NCI-H2227 (cell line): ENCODE data around the gene NCKAP5.

Experiments used
- DNase-seq: peaks from one replicate; lab custom pipeline; 2025; ENCODE audit not compliant: unreplicated experiment; lab: John Stamatoyannopoulos, UW

NCKAP5 gene

DNA sequence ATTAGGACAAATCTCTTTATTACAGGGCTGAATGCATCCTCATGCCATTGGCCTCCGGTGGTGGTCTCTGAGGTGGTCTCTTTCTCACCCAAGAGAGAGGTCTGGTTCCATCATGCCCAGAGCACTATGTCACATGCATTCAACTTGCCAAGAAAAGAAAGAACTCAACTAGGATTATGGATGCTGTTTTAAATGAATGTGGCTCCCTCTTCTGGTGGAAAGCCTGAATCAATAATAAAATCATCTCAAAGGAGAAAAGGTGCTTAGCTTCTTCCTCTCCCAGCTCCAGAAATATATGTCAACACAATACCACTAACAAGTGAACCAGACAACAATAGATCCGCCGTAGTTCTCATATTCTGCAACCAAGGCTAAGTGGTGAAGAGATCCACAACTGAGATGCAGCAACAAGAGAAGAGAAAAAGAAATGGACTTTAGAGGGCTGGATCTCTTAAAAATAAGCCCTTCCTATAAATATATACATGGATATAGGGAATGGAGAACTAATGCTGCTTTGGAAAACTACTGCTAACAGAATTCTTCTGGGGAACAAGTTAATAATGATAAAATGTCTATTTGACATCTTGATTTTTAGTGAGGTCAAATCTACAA is 396.8 kb downstream of the NCKAP5 start:
- peak; percentile 85 for DNase-seq

DNA sequence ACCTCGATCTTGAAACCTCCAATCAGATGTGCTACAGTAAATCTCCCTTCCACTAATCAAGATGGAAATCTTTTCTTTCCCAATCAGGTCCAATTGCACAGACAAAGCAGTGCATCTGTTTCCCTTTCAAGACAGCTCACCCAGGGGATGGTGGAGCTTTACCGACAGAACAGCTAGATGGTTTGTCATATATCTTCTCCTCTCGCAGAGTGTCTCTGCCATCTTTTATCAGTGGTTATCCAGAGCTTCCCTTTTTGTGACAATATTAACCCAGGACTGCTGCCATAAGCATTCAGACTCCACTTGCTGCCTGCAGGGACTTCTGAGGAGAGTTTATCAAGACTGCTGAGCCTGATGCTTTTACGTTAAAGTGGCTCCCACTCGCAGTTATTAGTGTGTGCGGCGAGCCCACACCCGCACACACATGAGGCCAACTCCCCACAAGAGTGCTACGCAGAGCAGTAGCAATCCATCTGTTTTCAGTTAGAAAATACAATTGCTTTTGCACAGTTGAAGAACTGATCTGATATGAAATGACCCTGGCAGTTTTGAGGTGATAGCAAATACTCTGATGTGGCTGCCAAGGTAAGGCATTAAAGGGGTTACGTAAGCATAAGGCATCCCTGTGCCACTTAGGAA is 398.9 kb downstream of the NCKAP5 start:
- DNase-seq, result peak; percentile 16

DNA sequence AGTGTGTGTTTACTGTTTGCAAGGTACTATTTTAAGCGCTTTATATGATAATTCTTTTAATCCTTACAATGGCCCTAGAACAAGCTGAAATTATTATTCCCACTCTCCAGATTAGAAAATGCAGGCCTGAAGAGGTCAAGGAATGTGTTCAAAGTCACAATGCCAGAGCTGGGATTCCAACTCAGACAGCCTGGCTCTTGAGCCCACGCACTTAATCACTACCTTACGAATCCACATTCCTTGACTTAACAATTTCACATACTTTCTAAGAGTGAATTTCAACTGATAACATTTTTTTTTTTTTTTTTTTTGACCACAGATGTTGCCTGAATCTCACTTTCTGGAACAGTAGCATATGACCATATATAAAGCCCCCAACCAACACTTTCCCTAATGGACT is 400.3 kb downstream of the NCKAP5 start:
- no peak for DNase-seq

DNA sequence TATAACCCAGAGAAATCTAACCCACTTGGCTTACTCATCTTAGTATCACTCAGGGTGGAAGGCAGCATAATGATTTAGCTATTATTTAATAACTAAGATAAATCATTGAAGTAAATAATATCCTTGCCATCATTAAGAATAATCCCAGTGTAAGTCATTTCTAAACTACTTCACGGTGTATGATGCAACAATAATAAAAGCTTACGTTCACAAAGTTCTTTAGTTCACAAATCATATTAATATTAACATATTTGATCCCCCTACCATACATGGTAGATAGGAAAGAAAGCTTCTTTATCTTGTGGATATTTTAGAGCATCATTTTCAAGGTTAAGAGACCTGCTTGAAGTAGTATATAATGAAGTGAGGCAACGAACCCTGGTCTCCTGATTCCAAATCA is 401.0 kb downstream of the NCKAP5 start:
- no peak for DNase-seq

- no peak for DNase-seq
Observed at GRCh38 chr2:133166031-133166430, 402.2 kb downstream of the NCKAP5 start.

DNA sequence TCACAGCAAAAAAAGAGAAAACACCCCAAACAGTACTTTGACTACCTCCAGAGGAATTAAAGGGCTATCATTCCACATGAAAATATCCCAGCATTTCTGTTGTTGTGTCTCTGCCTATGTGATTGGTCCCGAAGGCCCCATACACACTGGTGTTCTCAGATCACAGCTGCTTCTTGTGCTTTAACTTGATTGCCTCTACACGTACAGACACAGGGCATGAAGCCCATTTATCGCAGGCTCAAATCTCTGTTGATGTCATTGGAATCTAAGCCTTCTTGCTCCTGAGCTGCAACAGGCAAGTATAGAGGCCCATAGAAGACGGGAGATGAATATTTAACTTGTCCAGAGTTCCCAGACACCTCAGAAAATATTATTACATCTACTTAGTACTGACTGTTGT is 405.2 kb downstream of the NCKAP5 start:
- DNase-seq, result no peak

DNA sequence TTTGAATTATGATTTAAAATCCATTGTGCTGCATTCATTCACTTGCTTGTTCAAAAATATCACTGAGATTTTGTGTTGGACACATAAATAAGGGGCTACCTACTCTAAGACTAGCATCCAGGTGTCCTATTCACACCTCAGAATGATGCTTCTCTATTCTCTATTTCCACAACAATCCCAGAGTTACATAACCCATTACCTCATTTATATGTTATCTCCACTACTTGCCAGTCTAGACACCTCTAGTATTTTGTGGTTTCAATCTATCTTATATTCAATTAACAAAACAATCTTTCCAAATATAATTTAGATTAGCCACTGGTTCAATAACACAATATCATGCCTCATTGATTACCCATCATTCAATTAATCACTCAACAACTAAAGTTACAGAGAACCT is 409.8 kb downstream of the NCKAP5 start:
- no peak for DNase-seq

DNA sequence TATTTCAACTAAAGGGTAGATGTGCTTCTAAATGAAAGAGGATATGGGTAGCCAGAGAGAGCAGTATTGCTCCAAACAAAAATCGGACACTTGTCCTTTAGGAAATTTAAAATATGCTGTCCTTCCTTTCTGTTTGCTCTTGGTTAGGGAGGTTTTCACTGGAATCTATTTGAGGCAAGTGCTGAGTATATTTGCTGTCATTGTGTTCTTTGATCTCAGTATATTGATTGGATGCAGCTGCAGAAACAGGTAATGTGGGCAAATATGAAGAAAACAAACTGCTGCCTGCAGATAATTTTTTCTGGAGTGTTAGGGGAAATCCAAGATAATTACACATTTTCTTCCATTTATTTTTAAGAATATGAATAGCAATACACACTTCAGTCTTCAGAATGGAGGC is 410.2 kb downstream of the NCKAP5 start:
- no peak for DNase-seq

- DNase-seq, result no peak
Observed at GRCh38 chr2:133157141-133157540, 411.1 kb downstream of the NCKAP5 start.

DNA sequence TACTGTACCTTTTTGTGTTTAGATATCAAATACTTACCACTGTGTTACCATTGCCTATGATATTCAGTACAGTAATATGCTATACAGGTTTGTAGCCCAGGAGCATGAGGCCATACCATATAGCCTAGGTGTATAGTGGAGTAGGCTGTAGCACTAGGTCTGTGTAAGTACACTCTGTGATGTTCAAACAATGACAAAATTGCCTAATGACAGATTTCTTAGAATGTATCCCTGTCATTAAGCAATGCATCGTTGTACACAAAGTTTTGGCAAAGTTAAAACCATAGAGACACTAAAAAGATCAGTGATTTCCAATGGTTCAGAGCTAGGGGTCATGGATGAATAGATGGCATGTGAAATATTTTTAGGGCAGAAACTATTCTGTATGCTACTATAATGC is 415.5 kb downstream of the NCKAP5 start:
- DNase-seq, result no peak

DNA sequence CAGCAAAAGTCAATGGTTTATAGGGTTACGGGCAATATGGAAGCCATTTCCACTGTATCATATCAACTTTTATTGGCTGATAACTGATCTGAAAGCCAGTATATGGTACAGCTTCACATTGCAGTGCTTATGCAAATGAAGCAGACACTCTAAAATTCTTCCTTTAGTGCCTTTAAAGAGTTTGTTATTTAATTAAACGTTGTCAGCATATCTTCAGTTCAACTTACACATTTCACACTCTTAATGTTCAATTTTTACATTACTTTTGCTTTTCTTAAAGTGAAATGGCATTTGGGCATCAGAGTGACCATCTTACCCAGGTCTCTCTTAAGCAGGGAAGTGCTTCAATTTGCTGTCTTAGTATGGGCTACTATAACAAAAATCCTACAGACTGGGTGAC is 420.1 kb downstream of the NCKAP5 start:
- no peak for DNase-seq

DNA sequence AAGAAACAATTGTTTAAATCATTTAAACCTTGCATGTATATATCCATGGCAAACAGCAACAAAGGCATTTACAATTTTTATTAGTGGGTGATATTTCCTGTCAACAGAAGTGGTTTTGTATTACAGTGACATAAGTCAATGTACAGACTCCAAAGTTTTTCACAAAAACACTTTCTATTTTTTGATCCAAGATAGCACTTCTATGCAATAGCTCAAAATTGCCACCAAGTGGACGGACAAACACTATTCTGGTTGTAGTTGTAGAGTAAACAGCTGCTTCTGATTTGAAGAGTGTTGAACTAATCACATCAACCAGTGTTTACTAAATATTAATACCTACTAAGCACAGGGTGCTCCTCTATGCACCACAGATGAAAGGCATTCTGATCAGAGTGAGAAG is 421.4 kb downstream of the NCKAP5 start:
- no peak for DNase-seq

GRCh38 chr2:133143645-133144044 is 424.6 kb downstream of the NCKAP5 start:
- no peak for DNase-seq

DNA sequence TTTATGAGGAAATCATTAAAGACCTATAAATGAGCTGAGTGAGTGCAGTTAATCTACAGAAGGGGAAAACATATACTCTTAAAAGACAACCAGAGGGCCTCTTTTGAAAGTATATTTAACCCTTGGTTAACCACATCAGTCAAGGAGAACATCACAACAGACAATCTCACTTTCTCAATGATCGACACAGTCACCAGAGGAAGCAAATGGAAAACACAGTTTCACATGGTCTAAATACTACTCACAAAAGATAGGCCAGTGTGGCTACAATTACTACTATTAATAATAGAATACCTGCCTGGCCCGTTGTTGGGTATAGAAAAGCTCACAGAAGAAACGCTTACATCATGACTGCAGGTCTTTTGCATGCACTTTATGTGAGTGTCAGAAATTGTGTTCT is 426.2 kb downstream of the NCKAP5 start:
- DNase-seq, result no peak

DNA sequence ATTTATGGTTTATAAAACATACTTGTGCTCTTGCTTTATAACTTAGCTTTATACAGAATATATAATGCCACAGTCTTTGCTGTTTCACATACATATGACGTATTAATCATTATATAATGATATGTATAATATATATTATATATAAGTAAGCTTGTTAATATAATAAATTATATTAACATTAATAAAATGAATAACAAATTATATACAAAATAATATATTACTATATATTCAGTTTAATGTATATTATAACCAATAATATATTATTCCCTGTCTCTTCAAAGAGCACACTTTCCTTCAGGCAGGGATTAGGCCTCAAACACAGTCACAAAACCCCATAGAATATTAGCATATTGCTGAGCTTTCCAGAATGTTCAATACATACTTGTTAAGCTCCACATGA is 427.6 kb downstream of the NCKAP5 start:
- no peak for DNase-seq

DNA sequence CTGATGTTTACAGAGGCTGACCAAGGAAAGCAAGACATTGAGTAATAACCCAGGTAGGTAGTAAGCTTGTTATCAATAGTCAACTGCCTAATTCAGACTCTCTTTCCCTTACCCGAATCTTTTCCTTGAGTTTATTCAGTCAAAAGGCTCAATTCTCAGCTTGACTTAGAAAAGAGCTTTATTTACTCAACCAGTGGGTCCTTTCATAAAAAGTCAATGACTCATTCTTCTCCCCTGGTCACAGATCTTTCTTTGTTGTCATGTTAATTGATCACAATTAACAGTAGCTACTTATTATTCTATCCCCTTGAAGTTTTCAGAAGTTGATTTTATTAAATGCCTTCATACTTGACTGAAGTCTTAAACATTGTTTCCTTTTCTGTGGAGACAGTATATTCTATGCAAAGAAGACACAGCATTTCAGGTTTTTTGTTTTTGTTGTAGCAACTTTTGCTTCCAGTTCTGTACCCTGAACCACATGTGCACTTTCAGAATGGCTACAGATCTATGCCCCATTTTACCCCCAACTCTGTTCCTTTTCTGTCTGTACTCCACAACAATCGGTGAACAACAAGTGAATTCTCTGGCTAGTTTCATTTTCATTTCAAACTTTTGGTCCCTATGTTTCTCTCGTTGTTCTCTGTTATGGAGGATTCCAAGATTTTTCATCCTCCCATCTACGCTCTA is 428.3 kb downstream of the NCKAP5 start:
- no peak for DNase-seq

DNA sequence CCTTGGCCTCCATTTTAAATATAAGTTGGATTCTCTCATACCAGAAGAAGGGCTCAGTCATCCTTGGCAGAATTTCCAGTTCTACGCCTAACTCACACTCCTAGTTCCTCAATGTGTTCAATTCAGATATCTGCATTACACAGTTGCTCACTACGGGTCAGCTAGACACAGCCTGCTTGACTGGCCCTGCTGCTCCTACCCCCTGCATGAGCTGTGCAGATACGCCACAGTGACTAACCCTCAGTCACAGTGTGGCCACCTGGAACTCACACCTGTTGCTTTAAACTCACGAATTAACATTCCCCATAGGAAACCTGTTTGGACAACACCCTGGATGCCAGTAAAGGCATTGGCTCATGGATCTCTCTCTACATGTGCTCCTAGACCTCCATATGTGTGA is 429.6 kb downstream of the NCKAP5 start:
- DNase-seq, result no peak

GRCh38 chr2:133135035-133135654 is 433.1 kb downstream of the NCKAP5 start:
- DNase-seq, result no peak

- DNase-seq, result no peak
Observed at GRCh38 chr2:133130548-133131246, 437.6 kb downstream of the NCKAP5 start.

GRCh38 chr2:133124446-133124845 is 443.8 kb downstream of the NCKAP5 start:
- no peak for DNase-seq

- DNase-seq, result peak; percentile 82
Observed at GRCh38 chr2:133123904-133124303, 444.4 kb downstream of the NCKAP5 start.

GRCh38 chr2:133123393-133123792 is 444.9 kb downstream of the NCKAP5 start:
- DNase-seq, result peak; percentile 82
